Breast epithelium (tissue), 4 donors: ENCODE measurements around the gene PIGU. TPM values are rescaled to one million over a fixed set of nuclear protein-coding genes. Genes with fewer than 3 reads are reported as not detected.

Source experiments
- DNase-seq, 2 donors: peaks; one replicate each; pipeline ENCODE4 v3.0.0-alpha.2; 2019; ENCODE audit warnings: low spot score in 2 of 2
- H3K27ac ChIP-seq, 2 donors: fragments of 200-600 bp; sonication (generic) in 1 of 2; one replicate each; pipeline ENCODE4 v1.5.1; 2016 to 2019; ENCODE audit warnings: mild to moderate bottlenecking in 1 of 2
- H3K27me3 ChIP-seq, 2 donors: fragments of 200-600 bp; sonication (generic) in 1 of 2; one replicate each; pipeline versions ENCODE4 v1.5.1 to v1.6.0; 2017 to 2019; ENCODE audit warnings: control low read depth in 1 of 2, mild to moderate bottlenecking in 1 of 2
- H3K36me3 ChIP-seq: fragments of 200-600 bp; one replicate; pipeline ENCODE4 v1.5.1; 2019
- H3K4me1 ChIP-seq, 2 donors: fragments of 200-600 bp; sonication (generic); one replicate each; pipeline ENCODE4 v1.5.1; 2016 to 2019; ENCODE audit warnings: control low read depth in 1 of 2
- H3K4me3 ChIP-seq, 3 donors: fragments of 200-600 bp; sonication (generic); 1 replicate in 2 of 3; 2 replicates in 1 of 3; pipeline ENCODE4 v1.5.1; 2016 to 2019; ENCODE audit warnings: mild to moderate bottlenecking in 3 of 3, moderate library complexity in 2 of 3
- H3K9me3 ChIP-seq, 2 donors: fragments of 200-600 bp; sonication (generic) in 1 of 2; one replicate each; pipeline ENCODE4 v1.5.1; 2016 to 2019; ENCODE audit warnings: control low read depth in 1 of 2
- CTCF ChIP-seq, 3 donors: fragments of 450-650 bp; IDR thresholded peaks; one replicate each; pipeline ENCODE4 v1.5.1; 2016 to 2017; ENCODE audit warnings: antibody characterized with exemption in 3 of 3, mild to moderate bottlenecking in 3 of 3, moderate library complexity in 3 of 3
- POLR2A ChIP-seq: fragments of 450-650 bp; IDR thresholded peaks from one replicate; pipeline ENCODE4 v1.6.1; 2016; ENCODE audit warnings: antibody characterized with exemption, mild to moderate bottlenecking, moderate library complexity
- POLR2AphosphoS5 ChIP-seq, 3 donors: sonication (generic); formaldehyde crosslinking; IDR thresholded peaks; one replicate each; pipeline ENCODE4 v1.6.1; 2017; ENCODE audit warnings: antibody characterized with exemption in 3 of 3
- intact Hi-C: fragments of 100-400 bp; cut with DNase I; formaldehyde crosslinking; loops from one replicate; pipeline ENCODE4 v1.15.1; 2023; ENCODE audit warnings: low total_unique reads
- total RNA-seq, 3 donors: library from RNA; depleted of rRNA; stranded (reverse); fragments of >200 nt; gene quantifications; one replicate each; pipeline ENCODE4 v1.1.0, GENCODE V29; 2016

Gene PIGU
- total RNA-seq, 3 donors from 2014 or later, result 7.4 to 16.1 (median 15.8) TPM

DNA sequence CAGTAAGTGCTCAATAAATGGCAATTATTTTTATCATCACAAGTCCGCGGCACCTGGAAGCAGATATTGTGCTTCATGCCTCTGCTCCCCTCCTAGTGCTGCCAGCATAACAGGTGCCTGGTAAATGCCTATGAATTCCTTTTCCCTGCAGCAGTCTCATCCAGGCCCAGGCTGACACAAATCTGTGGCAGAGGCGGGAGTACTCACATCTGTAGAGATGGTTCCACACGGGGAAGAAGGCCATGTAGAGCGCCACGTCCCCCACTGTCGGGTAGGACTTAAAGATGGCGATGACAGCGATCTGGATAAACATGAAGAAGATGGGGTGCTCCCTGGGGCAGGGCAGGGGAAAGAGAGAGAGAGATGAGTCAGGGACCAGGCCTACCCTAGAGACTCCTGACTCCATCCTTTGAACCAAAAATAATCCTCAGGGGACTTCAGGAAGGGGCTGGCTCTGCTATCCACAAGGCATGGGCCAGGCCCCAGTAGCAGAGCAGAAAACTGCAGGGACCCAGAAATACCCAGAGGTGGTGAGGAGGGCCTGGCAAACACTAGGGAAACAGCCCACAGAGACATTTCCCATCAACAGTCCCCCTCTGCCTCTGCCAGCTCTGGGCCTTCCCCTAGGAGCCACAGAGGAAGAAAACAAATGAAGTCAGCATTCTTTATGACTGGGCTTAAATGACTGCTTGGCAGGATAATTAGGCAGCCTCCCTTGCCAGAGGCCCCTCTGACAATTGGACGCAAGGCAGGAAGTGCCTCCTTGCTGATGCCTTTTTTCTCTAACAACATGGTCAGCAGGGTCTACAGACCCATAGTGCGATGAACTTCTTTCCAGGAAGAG, 95.3 kb downstream of the PIGU start:
- intact Hi-C loops, result no loop called here
- no peak overlapping the region for H3K4me3 ChIP-seq

DNA sequence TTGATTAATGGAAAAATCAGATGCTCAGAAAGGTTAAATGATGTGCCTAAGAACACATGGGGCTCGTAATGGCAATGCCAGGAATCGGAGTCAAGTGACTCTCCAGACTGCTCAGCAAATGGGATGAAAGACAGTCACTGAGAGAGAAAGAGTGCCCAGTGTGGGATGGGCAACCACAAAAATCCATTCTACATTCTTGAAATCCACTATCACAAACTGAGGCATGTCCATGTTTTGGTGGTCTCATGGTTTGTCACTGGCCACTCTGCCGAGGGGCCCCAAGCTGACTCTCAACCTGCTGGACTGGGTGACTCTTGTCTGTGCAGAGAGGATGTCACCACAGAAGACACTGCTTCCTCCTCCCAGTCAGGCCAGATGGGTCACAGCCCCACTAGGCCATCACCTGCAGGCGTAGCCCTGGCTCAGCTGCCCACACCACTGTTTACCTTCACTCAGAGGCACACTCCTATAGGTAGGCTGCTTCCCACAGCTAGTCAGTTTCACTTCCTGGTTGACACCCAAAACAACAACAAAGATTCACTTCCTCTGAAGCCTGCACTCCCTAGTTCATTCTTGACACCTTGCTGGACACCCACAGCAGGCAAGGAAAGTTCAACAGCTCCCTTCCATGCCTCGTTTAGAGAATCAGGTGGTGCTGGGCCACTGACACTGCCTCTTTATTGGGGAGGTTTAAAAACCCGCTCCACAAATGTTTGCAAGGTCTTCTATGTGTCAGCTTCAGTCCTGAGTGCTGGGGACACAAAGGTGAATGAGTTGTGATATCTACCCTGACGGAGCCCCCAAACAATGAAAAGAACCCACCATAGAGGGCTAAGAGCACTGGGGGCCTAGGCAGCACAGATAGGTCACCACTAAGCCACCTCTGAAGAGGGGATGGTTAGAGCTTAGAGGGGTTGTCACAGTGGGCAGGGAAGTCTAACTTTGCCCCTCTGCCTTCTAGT, 96.6 kb downstream of the PIGU start:
- Histone ChIP-seq H3K27ac (peak overlapping the region in 1 of 2 donors; percentile 35), H3K27me3 (no peaks in the 10 kb centered on the region), H3K4me1 (no peaks in the 10 kb centered on the region), H3K9me3 (no peaks in the 10 kb centered on the region), H3K4me3 (no peak overlapping the region), H3K36me3 (no peaks in the 10 kb centered on the region)
- intact Hi-C loops, result no loop called here
- DNase-seq, result no peak
- TF ChIP-seq POLR2AphosphoS5 (IDR thresholded peaks at IDR 0.05) (no peak), POLR2A (no peak), CTCF (IDR thresholded peaks at IDR 0.05) (no peak)

More for the DNA sequence above, 95.3 kb downstream of the PIGU start:
- H3K27ac ChIP-seq, result peak overlapping the region; percentile 4 to 10
- H3K36me3 ChIP-seq, result no peaks in the 10 kb centered on the region
- H3K27me3 ChIP-seq, result no peaks in the 10 kb centered on the region
- DNase-seq, result no peak
- H3K9me3 ChIP-seq, result no peaks in the 10 kb centered on the region
- no peaks in the 10 kb centered on the region for H3K4me1 ChIP-seq
- TF ChIP-seq POLR2A (no peak), POLR2AphosphoS5 (IDR thresholded peaks at IDR 0.05) (no peak), CTCF (IDR thresholded peaks at IDR 0.05) (no peak)

- H3K27me3 ChIP-seq, result no peaks in the 10 kb centered on the region
- no peak overlapping the region for H3K4me3 ChIP-seq
- intact Hi-C loops, result no loop called here
- DNase-seq, result no peak
- no peaks in the 10 kb centered on the region for H3K4me1 ChIP-seq
- H3K36me3 ChIP-seq, result no peaks in the 10 kb centered on the region
- H3K9me3 ChIP-seq, result no peaks in the 10 kb centered on the region
- no peak overlapping the region for H3K27ac ChIP-seq
- peak in 2 of 3 donors; percentile 27 to 29 for TF ChIP-seq CTCF (IDR thresholded peaks at IDR 0.05)
- TF ChIP-seq POLR2A, result no peak
- TF ChIP-seq POLR2AphosphoS5 (IDR thresholded peaks at IDR 0.05), result peak in 1 of 3 donors; percentile 39
These were observed 97.5 kb downstream of the PIGU start for GRCh38 chr20:34579191-34579978.

DNA sequence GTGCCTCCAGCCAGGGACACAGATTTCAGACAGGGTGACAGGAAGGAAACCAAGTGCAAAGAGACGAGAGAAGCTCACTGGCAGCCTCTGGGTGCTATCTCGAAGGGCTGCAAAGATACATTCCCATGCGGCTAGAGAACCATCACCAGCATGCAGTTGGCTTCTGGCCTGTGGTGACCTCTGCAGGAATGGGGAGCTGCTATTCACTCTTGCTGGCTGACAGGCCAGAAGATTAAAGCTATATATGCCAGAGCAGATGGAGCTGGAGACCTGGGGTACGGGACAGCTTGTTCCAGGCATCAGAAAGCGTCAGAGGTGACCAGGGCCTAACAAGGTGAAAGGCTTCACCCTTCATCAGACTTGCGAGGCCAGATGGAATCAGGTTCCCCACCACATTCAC, 98.4 kb downstream of the PIGU start:
- no peaks in the 10 kb centered on the region for H3K4me1 ChIP-seq
- H3K36me3 ChIP-seq, result no peaks in the 10 kb centered on the region
- no peak for DNase-seq
- H3K4me3 ChIP-seq, result no peak overlapping the region
- H3K27me3 ChIP-seq, result no peaks in the 10 kb centered on the region
- no peak overlapping the region for H3K27ac ChIP-seq
- no peaks in the 10 kb centered on the region for H3K9me3 ChIP-seq
- no peak for TF ChIP-seq CTCF (IDR thresholded peaks at IDR 0.05)
- TF ChIP-seq POLR2A, result no peak
- TF ChIP-seq POLR2AphosphoS5 (IDR thresholded peaks at IDR 0.05), result no peak
- intact Hi-C loops, result no loop called here
